HG03457 (cell line): ENCODE results near the gene FBXO41.
"Not testable (repeated sequence)": the region's sequence is repeated elsewhere in the genome, so short reads cannot be mapped to it uniquely, and the experiment has no call there.

Source experiments
- ATAC-seq: cut with Tn5 transposase; IDR thresholded peaks from one replicate; pipeline ENCODE4 v1.9.1; 2021; ENCODE audit warnings: moderate number of reproducible peaks; ENCODE audit not compliant: unreplicated experiment

The FBXO41 gene

DNA sequence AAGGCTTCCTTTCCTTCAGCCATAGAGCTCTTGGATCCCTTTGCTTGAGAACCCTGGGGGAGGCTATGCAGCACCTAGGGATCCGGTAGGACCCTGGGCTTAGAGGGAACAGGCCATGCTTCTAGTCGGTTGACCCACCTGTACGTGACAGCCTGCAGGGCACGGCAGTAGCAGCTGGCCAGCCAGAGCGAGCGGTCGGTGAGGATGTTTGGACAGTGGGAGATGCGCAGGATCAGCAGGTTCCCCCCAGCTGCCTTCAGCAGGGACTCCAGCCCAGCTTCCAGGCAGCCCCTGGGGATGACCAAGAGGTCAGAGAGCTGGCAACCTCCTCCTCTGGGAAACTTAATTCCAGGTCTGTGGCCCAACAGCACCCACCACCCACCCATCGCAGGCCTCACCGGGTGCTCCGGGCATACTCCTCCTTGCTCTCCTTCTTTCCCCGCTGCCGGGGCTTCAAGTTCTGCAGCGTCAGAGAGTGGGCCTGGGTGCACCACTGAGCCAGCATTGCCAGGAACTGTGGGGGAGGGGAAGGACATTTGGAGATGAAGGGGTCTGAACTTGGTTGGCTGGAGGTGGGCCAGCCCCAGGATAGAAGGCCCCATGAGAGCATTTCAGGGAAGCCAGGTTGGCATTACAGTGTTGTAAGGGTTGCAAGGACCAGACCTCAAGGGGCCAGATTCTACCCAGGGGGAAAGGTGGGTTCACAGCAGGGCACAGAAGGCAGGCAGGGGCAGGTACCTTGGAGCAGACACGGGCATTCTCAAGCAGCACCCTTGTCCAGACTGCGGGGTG is 20.5 kb downstream of the FBXO41 start:
- no peak for ATAC-seq

DNA sequence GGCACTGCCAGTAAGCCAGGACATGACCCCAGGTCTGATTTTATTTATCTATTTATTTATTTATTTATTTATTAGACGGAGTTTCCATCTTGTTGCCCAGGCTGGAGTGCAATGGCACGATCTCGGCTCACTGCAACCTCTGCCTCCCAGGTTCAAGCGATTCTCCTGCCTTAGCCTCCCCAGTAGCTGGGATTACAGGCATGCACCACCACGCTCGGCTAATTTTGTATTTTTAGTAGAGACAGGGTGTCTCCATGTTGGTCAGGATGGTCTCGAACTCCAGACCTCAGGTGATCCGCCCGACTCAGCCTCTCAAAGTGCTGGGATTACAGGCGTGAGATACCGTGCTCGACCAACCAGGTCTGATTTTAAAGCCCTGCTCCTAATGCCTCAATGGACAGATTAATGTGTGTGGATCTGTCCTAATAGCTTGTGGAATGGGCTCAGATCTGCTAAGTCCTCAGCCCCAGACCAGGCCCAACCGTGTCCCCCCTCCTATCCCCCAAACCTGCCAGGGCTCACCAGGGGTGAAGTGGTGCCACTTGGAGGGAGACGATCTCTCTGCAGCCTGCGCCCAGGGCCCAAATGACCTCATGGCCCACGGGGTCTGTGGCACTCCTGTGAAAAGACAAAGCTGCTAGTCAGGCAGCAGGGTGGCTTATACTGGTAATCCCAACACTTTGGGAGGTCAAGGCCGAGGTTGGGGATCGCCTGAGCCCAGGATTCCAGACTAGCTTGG is 21.4 kb downstream of the FBXO41 start:
- not testable (repeated sequence) for ATAC-seq

DNA sequence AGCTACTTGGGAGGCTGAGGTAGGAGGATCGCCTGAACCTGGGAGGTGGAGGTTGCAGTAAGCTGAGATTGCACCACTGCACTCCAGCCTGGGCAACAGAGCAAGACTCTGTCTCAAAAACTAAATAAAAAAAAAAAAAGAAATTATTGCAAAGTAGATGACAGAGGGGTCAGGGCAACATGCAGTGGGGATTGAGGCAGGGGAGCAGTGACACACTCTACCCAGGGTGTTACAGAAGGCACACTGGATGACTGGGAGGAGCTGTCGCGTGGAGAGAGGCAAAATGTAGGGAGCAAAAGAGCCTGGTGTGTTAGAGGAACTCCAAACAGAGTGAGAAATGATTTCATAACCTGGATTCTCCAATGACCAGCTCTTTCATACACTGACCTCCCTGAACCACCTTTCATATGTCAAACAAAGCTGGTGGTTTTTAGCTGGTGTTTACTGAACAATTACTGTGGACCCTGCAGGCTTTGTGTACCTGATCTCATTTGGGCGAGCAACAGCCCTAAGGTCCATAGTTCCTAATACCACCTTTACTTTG is 22.1 kb downstream of the FBXO41 start:
- no peak for ATAC-seq

DNA sequence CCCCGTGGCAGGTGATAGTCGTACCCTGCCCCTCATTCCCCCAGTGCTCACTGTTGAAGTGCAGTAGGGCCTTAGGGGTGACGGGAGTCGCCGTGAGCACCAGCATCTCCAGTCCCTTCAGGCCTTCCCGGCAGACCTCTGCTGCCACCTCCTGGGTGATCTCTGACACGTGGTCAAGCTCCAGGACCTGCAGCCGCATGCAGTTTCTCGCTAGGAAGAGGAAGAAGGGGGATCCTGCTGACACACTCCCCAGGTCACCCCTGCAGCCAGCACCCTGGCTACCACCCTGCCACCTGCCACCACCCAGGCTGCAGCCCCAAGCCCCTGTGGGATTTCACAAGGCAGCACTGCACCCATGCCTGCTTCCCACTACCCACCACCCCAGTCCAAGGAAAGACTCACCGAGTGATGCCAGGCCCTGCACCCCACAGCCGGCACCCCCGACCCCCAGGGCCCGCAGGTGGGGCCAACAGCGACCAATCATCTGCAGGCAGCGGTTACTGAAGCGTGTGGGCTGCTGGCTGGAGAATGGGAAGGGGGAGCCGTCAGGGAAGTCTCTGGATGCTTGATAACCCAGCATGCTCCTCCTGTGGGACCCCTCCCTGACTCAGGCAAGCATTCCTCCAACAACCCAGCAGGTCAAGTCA is 23.8 kb downstream of the FBXO41 start:
- no peak for ATAC-seq

DNA sequence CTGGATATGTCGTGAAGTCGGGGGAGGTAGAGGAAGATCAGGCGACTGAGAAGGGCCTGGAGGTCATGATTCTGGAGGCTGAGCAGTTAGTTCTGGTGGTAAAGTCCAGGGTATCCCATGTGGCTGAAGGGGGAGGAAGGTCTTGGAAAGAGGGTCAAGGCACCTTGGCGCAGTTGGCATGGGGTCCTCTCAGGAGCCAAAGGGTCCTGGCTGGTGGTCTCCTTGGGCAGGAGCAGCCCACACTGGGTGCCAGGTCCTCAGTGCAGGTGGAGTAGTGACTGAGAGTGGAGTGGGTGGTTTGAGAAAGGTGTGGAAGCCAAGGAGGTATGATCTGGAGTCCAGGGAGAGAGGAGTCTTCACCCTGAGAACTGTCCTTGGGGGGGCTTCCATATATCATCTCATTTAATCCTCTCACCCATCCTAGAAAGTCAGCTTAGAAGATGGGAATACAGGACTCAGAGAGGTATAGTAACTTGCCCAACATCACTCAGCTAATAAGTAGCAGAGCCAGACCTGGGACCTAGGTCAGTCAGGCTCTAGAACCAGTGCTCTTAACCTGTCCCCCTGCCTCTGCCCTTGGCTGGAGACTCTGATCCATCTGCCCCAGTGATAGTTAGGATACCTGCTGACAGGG is 24.5 kb downstream of the FBXO41 start:
- no peak for ATAC-seq

DNA sequence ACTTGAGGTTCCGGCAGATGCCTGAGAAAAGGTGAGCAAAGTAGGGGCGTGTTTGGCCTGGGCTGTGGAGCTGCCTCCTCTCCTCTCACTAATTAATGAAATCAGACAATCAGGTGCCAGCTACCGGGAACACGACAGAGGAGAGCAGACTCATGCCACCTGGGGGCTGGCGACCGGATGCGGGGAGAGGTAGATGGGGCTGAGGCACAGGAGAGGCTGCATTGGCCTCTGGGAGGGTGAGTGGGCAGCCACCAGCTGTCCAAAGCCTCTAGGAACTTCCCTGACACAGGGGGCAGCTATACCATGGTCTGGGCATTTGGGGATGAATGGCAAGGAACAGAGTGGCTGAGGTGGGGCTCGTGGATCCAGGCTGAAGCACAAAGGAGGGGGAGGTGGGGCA is 25.0 kb downstream of the FBXO41 start:
- ATAC-seq = no peak

DNA sequence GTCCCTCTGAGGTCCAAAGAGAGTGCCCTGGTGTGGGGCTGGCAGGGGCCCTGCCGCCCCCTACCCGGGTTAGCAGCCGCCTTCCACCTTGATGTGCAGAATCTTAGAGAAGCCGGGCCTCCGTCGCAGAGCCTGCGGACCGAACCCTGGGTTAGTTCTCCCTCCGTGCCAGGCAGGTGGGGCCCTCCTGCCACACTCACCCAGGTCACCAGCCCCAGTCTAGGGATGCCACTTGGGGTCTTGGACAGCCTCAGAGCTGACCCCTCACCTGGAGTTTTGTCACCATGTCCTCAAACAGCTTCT is 25.4 kb downstream of the FBXO41 start:
- no peak for ATAC-seq

DNA sequence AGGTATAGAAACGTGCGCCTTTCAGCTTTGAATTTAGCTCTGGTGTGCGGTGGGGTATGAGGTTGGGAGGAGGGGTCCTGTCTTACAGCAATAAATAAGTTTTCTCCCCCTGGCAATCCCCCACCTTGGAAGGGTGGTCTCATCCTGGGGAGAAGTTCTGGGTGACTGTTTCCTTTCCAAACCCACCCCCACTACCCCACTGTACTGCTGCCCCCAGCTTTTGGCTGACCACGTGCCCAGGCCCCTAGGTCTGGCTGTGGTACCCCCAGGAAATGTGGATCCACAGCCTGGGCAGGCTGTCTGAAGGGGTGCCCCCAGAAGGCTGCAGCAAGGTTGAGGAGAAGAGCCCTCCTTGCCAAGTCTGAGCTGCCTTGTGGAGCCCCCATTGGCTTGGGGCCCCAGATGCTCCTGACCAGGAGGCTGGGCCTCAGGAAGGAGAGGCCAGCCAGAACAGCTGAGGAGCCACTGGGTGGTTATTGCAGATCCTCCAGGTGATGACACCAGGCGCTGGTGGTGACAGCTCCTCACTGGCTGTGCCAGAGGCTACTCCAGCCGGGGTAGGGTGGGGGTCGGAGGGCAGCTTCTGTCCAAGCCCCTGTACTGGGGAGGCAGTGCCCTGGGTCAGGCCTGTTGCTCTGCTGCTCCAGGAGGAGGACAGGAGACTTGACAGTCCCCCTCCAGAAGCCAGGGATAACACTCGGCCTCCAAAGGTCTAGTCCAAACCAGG is 25.9 kb downstream of the FBXO41 start:
- no peak for ATAC-seq

DNA sequence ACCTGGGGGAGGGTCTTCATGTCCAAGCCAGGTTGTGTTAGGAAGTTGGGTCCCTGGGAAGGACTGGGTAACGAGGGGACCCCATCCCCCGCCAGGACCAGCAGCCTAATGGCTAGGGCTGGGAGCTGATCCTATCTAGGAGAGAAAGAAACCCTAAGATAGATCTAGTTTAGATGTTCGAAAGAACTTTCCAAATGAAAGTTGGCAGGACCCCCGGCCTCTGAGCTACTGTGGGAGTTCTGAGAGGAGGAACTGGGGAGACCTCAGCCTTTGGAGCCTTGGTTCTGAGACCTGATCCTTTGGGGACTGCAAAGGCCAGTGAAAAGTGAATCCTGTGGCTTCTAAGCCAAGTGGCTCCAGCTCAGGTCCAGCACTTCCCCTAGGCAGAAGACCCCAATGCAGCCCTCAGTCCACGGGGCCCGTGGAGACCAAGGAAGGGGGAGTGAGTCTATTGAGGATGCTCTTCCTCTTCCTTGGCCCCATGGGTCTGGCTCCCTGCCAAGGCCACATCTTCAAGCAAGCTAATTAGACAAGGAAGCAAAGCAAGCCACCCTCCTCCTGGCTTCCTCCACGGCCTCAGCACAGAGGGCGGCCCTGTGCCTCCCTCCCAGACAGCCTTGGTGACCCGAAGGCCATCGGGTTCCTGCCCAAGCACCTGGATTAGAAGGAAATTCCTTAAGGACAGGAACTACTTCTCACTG is 26.7 kb downstream of the FBXO41 start:
- ATAC-seq = no peak

DNA sequence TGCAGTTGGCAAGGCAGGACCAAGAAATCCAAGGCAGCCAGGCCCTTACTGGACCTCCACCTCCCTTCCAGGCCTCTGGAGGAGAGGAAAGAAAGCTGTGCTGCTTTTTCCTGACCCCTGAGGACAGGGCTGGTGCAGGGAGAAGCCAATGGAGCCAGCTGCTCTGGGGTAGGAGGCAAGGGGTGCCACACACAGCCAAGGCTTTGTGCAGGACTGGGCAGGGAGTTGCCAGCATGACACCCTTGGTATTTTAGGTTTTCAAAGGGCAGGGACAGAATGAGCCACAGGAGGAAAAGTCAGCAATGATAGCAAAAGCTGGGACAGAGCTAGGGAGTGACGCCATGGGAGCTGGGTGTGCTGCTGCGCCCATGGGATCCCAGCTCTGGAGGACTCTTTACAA is 27.3 kb downstream of the FBXO41 start:
- ATAC-seq = no peak

DNA sequence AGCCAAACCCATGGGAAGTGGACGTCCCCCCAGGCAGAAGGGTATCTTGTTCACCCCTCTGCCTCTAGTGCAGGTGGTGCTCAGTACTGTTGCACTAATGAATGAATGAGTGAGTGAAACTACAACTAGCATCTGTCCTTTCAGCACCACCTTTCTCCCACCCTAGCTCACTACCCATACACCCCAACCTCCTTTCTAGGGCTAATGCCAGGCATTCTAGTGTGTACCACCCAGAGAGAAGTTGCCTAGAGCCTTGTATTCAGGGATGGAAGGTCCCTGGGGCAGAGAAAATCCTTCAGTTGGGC is 27.7 kb downstream of the FBXO41 start:
- ATAC-seq = no peak

DNA sequence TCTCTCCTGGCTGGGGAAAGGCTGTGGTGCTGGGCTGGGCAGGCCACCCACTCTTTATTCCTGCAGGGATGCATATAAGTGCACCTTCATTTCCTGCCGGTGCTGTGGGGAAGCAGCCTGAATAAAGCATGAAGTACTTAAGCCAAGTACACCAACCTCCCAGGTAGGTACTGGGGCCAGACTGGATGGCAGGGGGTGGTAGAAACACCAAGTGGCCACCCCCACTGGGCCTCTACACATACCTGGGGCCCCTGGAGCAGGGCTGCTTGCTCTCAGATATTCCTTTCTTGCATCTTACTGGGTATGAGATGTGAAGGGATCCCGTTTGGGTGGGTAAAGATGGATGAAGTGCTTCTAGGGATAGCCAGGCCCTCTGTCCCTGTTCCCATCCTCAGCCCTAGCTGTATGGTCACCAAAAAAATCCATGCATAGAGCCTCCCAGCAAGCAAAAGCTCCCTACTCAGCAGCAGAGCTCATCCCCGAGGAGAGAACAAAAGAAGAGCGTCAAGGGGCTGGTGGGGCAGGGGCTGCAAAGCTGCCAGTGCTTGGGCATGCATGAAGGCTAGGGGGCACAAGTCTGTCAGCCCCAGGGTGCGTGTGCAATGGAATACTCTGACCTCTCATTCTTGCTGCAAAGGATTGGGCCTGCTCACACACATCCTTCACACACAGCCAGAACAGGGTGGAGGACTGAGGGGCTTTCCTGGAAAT is 28.2 kb downstream of the FBXO41 start:
- ATAC-seq = no peak

DNA sequence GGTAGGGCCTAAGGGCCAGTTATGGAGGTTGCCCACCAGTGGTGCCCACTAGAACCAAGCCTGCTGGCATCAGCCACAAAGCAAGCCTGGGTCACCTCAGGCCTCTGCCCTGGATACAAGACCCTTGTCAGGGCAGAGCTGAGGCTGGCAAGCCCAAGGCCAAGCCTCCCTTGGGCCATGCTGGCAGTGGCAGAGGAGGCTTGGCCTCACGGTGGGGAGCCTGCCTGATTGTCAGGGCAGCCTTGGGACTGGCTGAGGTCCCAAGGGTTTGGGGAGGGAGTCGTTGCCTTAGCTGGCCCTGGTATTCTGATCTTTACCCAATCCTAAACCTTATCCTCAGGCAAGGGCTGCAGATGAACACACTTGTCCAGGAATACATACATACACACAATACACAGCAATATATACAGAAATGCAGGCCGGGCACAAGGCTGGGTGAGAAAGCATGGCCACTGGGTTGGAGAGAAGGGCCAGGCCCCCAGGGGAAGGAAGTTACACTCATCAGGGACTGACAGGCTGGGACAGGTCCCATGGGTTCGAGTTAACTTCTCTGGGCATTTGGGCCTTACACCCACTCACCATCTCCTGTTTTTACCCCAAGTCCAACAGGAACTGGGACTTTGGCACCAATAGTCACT is 29.2 kb downstream of the FBXO41 start:
- no peak for ATAC-seq

DNA sequence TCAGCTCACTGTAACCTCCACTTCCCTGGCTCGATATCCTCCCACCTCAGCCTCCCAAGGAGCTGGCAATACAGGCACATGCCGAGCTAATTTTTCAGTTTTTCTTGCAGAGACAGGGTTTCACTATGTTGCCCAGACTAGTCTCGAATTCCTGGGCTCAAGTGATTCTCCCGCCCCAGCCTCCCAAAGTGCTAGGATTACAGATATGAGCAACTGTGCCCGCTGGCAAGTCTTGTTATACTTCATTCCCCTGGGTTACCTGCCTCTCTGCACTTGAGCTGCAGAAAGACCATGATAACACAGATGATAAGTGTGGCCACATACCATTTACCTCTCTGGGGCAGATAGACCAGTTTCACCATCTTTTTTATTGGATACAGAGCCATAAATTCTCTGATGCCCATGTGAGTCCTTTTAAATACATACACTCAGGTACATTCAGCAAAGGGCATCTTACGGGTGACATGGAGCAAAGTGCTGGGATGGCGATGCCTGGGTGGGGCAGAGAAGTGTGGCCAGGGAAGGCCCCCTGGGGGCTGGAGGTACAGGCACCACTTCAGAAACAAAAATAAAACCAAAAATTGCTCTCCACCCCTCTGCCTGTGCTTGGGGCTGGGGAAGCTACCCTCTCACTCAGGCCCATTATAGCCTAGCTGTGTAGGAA is 29.8 kb downstream of the FBXO41 start:
- no peak for ATAC-seq

DNA sequence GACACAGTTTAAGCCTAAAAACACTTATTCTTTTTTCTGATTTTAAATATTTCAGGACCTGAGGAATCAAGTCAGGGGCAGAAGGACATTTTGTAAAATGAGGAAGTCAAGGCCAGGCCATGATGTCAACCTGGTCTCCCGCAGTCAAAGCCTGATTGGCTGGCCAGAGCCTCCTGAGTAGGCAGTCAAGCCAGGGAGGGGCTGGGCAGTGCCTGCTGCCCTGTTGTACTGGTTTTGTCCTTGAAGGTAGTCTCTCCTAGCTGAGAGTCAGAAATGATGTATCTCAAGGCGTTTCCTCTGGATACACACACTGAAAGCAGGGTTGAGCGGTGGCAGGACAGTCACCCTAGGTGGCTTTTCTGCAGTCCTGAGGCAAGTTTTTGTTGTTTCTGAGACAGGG is 30.4 kb downstream of the FBXO41 start:
- no peak for ATAC-seq

DNA sequence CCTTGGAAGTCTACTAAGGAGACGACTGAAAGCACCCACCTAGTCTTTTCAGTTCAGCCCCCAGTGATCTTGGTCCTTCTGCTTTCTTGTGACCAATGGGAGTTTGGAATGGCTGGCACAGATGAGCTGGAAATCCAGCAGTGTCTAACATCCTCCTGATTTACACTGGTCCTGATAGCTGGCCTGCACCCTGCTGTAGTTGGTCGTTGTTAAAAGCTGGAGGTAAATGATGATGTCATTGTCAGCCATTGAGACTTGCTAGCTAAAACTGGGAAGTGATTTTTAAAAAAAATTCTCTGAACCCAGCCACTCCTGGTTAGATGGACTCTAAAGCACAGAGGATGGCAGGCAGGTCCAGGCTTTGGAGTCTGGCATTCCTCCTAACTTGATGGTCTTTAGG is 30.9 kb downstream of the FBXO41 start:
- no peak for ATAC-seq

DNA sequence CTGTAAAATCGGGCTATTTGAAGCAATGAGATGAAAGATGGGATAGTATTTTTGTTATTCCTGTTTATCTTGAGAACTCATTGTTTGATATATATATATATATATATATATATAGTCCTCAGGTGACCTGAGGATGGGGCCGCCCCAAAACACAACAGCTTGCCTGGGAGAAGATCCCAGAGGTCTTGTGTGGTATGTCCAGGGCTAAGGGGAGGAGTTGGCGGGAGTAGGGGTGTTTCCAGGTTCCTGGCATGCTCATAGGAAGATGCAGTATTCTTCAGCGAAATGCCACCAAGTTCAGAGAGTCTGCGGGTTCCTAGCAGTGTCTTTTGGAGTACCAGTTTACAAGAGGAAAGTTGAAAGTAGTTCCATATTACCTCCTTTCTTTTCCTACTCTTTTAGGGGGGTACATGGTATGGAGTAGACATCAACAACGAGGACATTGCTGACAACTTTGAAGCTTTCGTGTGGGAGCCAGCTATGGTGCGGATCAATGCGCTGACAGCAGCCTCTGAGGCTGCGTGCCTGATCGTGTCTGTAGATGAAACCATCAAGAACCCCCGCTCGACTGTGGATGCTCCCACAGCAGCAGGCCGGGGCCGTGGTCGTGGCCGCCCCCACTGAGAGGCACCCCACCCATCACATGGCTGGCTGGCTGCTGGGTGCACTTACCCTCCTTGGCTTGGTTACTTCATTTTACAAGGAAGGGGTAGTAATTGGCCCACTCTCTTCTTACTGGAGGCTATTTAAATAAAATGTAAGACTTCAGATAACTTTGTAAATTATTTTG is 31.8 kb downstream of the FBXO41 start:
- ATAC-seq = no peak
